CD4-positive, alpha-beta T cell treated with Interleukin-21 for 1 hour (primary cell): ENCODE results near the gene CCDC87.
"Not testable (repeated sequence)": the region's sequence is repeated elsewhere in the genome, so short reads cannot be mapped to it uniquely, and the experiment has no call there.

Source experiments
- DNase-seq: peaks from one replicate; pipeline ENCODE4 v3.0.0-alpha.2; 2020

Gene CCDC87

DNA sequence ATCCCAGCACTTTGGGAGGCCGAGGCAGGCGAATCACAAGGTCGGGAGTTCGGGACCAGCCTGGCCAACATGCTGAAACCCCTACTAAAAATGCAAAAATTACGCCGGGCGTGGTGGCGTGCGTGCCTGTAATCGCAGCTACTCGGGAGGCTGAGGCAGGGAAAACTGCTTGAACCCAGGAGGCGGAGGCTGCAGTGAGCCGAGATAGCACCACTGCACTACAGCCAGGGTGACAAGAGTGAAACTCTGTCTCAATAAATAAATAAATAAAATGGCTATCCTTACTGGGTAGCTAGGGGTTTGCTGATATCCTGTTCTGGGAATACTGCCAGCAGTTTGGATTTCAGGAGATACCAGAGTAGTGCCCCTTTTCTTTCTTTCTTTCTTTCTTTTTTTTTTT lies 21.2 kb upstream of the CCDC87 start:
- DNase-seq, result no peak

DNA sequence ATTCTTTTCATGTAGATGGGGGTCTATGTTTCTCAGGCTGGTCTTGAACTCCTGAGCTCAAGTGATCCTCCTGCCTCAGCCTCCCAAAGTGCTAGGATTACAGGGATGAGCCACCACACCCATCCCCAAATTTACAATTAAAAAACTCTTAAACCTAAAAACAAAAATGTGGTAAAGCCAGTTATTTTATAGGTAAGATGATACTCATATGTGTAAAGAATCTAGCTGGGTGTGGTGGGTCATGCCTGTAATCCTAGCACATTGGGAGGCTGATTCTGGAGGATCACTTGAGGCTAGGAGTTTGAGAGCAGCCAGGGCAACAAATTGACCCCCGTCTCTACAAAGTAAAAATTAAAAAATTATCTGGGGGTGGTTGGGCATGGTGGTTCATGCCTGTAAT lies 19.6 kb upstream of the CCDC87 start:
- DNase-seq, result no peak

DNA sequence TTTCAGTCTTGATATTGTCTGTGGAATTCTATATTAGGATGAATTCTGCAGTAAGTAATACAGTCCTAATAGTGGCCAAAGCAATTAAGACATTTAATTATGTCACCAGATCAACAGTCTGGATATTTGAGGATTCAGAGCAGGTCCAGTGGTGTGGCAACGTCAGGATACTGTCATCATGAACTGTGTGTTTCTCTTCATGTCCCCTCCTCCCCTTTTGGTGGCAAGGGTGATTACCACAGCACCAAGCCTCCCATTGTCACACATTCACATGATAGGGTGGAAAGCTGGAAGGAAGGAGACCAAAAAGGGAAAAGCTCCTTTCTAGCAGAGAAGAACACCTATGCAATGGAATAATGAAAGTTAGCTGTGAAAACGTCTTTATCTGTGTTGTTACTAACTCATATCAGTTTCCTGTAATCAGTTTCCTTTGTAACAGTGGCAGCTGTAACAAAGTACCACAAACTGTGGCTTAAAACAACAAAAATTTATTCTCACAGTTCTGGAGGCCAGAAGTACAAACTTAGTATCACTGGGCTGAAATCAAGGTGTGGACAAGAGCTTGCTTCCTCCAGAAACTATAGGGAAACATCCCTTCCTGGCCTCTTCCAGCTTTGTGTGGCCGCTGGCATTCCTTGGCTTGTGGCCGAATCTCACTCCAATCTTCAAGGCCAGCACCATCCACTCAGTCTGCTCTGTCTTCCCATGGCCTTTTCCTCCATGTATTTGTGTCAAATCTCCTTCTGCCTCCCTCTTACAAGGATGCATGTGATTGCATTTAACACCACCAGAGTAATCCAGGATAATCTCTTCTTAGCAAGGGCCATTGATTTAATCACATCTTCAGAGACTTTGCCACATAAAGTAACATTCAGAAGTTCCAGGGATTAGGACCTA lies 17.1 kb upstream of the CCDC87 start:
- DNase-seq, result no peak

DNA sequence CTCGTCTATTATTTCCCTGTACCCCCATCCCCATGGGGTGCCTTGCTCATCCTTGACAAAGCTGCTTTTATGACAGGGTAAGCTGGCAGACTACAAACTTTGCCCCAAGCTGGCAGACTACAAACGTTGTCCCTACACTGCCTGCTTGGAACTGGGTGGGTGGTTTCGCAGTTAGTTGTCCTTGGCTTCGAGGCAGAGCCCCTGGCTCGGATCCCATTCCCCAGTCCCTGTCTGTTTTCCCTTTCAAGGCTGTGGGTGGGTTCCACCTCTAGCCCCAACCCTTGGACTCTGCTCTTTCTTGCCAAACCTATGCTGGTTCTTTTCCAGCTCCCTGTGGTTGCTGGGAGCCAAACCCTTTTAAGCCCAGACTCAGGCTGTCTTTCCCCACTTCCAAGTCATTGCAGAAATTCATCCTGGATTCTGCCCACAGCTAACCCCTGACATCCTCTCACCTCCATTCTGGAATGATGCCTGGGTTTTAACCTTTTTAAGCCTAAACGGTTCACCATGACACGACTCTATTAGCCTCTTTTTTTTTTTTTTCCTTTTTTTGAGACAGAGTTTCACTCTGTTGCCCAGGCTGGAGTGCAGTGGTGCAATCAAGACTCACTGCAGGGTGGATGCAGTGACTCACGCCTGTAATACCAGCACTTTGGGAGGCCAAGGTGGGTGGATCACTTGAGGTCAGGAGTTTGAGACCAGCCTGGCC lies 14.4 kb upstream of the CCDC87 start:
- DNase-seq, result no peak

DNA sequence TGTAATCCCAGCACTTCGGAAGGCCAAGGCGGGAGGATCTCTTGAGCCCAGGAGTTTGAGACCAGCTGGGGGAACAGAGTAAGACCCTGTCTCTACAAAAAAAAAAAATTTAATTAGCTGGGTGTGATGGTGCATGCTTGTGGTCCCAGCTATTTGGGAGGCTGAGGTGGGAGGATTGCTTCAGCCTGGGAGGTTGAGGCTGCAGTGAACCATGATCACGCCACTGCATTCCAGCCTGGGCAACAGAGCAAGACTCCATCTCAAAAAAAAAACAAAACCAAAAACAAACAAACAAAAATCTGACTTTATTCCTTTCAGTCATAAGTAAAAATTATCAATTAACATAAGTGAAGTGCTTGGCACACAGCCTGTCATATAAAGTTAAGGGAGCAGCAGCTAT lies 13.7 kb upstream of the CCDC87 start:
- not testable (repeated sequence) for DNase-seq

DNA sequence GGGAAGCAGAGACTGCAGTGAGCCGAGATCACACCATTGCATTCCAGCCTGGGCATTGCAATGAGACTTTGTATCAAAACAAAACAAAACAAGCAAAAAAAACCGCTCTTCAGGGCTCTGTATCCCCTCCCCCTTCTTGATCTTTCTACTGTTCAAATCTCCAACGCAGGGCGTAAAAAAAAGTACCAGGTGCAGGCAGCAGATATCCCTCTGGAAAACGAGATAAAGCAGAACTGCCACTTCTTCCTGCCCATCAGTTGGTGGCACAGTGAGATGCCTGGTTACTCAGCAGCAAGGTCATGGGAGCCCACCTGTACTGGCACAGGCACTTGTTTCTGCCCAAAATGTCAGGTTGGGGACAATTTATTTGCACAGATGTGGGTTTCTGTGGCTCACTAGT lies 11.3 kb upstream of the CCDC87 start:
- DNase-seq, result no peak

DNA sequence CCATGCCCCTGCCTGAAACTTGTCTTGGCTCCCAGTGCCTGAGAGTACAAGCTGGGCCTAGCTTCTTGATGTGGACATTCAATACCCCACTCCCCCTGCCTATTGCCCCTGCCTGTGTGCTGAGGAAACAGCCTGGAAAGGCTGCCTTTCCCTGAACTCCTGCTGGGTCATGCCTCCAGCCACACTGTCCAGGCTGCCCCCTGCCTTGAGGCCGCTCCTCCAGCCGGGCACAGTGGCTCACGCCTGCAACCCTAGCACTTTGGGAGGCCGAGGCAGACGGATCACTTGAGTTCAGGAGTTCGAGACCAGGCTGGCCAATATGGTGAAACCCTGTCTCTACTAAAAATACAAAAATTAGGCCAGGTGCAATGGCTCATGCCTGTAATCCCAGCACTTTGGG lies 10.2 kb upstream of the CCDC87 start:
- no peak for DNase-seq

DNA sequence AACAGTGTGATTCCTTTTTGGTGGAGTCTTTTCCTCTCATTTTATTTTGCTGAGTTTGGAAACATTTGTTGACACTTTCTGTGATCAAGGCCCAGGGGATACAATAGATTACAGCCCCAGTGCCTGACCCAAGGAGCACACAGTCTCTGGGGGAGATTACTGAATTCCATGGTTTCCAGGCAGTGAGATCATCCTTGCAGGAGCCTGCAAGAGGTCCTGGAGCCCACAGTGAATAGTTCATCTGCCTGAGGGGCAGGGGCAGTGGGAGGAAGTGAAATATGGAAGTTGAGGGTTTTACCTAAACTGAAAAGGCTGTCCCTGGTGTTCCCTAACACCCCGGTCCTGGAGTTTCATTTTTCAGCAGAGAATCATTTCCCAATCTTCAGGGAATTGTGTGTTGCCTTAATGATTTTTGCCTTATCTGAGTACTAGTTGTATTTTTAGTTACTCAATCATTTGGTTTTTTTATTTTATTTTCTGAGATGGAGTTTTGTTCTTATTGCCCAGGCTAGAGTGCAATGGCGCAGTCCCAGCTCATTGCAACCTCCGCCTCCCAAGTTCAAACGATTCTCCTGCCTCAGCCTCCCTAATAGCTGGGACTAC lies 7.9 kb upstream of the CCDC87 start:
- DNase-seq, result no peak

DNA sequence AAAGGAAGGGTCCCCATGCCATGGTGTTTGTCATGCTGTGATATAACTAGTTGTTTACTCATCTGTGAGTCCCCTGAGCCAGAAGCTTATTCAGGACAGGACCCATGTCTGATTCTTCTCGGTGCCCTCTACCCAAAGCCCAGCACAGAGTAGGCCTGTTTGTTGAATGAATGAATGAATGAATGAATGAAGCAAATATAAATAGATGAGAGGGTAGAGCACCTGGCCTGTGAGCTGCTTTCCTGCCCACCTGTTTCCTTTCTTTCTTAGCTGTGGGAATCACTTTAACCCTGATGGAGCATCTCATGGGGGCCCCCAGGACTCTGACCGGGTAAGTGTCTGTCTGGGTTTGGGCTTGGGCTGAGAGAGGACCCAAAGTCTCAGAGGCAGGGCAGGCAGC lies 7.4 kb upstream of the CCDC87 start:
- DNase-seq, result no peak

DNA sequence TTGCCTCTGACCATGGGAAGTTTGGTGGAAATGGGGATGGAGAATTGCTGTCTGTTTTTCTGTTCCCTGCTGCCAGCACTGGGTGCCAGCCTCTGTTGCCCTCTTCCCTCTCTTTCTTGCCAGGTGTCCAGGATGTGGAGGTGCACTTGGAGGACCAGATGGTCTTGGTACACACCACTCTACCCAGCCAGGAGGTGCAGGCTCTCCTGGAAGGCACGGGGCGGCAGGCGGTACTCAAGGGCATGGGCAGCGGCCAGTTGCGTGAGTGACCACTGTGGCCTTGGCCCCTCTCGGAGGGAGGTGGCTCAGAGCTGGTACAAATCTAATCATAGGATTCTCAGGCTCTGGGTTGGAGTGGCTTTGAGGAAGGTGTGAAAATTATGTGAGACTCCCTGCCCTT lies 6.1 kb upstream of the CCDC87 start:
- no peak for DNase-seq

DNA sequence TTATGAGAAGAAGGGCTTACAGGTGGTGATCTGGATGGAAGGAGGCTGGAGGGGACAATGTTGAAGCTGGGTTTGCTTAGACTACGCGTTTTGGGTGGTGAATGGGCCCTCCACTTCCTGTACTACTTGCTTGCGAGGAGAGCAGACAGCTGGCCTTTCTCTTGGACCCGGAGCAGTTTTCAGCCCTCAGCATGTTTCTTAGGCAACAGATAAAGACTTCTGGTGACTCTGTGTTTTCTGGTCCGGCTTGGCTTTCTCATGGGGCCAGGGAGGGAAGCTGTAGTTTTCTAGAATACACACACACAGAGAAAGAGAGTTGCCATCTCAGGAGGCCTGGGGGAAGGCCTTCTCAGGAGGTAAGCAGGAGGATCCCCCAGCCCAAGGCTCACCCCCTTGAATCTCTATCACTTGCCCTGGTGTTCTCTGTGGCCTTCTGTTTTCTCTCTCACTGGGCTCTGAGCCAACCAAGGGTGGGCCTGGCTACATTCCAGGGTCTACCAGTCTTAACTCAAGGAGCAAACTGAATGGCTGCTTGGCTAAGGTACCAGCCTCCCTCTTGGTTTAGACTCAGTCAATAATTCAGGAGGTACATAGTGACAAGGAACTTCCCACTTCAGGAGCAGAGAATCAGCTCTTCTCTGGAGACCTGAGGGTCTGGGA lies 2.5 kb upstream of the CCDC87 start:
- no peak for DNase-seq

DNA sequence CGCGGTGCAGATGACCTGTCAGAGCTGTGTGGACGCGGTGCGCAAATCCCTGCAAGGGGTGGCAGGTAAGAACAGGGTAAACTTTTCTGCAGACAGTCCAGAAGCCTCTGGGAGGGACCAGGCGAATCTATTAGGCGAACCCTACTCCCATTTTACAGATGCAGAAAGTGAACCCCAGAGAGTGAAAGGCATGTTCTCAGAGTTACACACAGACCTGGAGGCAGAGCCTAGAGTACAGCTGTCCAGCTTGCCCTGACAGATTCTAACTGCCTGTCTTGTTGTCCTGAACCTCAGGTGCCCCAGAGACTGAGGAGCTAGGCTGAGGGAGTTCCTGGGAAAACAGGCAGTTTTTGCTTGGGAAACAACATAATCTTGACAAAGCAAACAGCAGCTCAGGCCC lies 787 bp upstream of the CCDC87 start:
- no peak for DNase-seq

DNA sequence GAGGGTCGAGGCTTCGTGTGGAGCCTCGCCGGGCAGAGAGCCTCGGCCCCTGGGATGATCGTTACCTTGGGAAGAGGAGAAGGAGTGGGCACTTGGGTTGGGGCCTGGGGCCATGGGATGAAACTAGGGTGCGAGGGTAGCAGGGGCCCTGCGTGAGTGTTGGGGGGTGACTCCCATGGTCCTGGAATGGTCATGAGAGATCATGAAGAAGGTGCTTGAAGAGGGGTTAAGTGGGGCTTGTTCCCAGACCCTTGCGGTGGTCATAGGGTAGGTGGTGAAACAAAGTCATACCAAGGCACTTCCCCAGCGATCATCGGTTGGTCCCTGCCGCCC lies 406 bp upstream of the CCDC87 start:
- DNase-seq, result no peak

DNA sequence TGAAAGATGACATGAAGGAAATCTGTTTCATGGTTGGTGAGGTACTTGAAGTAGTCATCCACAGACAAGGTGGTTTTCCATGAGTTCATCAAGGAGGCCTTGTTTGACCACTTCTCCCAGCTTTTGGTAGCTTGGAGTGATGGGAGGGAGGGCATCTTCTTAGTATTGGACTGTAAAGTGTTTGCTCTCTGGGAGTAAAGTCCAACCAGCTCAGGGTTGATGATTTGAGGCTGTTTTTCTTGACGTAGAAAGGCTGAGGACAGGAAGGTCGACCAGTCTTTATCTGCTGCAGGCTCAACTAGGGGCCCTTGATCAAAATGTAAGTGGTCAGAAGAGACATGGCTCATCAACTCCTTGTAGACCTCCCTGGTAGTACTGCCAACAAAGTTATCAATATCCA lies 1.7 kb downstream of the CCDC87 start:
- DNase-seq, result no peak

DNA sequence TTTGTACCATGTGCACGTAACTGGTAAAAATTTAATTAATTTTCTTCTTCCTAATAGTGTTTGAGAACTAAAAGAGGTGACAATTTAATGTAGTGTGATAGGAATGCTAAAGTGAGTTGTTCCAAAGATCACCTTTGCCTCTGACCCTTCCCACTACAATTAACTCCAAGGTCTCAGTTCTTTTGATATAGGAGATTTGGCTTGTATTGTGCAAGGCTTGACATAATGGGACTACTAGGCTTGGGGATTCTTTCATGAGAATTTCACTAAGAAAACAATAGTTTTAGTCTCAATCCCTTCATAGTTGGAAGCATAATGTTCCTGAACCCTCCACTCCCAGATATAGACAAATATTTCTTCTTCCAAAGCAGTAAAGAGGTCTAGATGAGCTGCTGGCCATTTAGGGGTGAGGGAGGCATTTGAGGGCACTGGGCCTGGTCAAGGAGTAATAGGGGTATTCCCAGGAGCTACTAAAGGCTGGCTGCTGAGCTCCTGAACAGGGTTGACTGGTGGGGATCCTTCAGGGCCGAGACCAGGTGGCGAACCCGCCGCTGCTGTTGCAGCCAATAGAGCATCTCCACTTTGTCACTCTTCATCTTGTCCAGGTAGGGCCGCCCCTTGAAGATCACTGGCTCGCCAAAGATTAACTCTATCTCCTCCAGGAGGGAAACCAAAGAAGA lies 2.7 kb downstream of the CCDC87 start:
- no peak for DNase-seq

DNA sequence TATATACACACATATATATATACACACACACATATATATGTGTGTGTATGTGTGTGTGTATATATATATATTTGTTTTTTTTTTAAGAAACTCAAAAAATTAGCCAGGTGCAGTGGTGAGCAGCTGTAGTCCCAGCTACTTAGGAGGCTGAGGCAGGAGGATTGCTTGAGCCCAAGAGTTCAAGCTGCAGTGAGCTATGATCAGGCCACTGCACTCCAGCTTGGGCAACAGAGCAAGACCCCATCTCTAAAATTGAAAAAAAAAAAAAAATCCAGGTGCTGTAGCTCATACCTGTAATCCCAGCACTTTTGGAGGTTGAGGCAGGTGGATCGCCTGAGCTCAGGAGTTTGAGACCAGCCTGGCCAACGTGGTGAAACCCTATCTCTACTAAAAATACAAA lies 3.5 kb downstream of the CCDC87 start:
- not testable (repeated sequence) for DNase-seq

DNA sequence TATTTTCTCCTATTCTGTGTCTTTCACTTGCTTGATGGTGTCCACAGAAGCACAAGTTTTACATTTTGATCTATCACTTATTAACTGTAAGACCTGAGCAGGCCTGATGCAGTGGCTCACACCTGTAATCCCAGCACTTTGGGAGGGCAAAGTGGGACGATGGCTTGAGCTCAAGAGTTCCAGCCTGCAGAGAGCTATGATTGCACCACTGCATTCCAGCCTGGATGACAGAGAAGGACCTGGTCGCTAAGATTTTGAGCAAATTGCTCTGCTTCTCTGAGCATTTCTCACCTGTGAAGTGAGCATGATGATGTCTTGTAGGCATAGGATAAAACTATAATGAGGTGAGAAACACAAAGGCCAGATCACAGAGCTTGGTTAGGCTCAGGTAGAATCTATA lies 6.7 kb downstream of the CCDC87 start:
- no peak for DNase-seq

DNA sequence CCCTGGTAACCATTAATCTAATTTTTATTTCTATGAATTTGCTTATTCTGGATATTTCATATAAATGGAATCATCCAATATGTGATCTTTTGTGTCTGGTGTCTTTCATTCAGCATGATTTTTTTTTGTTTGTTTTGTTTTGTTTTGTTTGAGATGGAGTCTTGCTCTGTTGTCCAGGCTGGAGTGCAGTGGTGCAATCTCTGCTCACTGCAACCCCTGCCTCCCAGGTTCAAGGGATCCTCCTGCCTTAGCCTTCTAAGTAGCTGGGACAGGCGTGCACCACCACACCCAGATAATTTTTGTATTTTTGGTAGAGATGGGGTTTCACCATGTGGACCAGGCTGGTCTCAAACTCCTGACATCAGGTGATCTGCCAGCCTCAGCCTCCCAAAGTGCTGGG lies 7.4 kb downstream of the CCDC87 start:
- DNase-seq, result not testable (repeated sequence)

DNA sequence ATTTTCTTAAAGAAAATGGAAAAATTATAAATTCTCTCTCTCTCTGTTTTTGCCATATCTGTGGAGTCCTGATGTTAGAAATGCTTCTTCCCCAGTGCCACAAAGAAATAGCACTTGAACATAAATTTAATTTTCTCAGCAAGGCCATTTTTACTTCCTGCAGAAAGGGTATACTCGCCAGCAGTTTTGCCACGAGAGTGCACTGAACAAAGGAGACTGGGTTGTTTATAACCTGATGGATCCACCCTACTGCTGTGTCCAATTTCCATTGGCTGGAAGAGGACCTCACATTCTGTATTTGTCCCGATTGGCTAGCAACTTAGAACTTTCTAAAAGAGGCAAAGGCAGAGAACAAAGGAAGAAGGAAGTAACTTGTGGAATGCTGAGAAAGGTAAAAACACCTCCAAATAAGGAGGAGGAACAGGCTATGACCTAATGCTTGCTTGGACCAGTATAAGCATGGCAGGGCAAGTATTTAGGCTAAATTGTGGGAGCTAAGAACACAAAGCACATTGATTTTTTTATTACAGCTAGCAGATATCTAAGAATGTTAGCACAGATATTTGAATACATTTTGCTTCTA lies 10.2 kb downstream of the CCDC87 start:
- DNase-seq, result not testable (repeated sequence)

DNA sequence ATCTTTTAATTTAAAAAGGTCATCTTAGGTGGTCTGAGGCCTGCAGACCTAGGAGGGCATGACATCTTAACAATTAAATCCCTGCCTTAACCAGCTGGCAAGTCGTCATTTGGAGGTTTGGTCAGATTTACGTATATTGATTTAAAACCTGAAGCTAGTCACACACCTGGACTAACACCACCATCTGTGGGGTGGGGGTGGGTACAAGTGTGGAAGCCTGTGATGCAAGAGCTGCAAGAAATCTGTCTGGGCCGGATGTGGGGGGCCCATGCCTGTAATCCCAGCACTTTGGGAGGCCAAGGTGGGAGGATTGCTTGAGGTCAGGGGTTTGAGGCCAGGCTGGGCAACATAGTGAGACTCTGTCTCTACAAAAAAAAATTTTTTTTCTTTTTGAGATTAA lies 11.6 kb downstream of the CCDC87 start:
- no peak for DNase-seq

DNA sequence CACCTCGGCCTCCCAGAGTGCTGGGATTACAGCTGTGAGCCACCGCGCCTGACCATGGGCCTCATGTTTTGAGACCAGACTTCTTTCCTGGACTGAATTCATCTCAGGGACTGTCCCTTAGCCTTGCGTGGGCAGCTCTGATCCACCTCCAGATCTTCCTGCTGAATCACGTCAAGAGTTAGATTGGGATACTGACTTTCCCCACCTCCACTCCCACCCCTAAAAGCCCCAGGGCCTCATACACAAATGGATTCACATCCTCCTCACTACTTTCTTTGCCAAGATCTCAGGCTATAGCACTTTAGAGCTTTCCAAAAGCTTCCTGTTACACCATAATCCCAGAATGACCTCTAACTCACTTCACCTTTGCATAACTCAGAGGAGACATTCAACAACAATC lies 12.1 kb downstream of the CCDC87 start:
- DNase-seq, result no peak

DNA sequence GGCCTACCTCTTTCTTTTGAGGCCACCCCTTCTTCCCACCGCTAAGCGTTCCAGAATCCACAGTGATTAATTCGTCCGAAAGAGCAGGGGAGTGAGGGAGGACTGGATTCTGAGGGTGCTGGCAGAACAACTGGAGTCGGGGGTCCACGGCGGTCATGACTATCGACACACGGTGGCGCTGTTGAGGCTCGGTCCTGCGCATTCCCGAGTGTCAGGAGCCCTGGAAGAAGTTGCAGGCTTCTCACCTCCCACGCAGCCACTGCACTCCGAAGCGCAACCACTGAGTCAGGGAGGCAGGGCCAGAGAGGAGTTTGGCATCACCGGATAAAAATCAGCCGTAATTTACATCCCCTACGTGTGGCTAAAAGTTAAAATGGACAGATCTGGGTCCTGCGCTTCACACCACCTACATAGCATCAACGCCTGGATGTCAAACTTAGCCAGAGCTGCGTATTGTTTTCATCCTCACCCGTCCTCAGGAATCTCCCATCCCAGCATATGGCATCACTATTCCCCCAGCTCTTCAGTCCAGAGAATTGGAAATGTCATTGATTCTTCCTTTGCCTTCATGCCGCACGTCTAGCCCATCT lies 13.8 kb downstream of the CCDC87 start:
- peak; percentile 75 for DNase-seq
